Activated naive CD8-positive, alpha-beta T cell (primary cell): ENCODE results near the gene MAML3.

Source experiments
- H3K27ac Mint-ChIP-seq: one replicate; pipeline ENCODE4 v1.8.0; 2021; ENCODE audit warnings: mixed read lengths
- H3K27me3 Mint-ChIP-seq: one replicate; pipeline ENCODE4 v1.8.0; 2021; ENCODE audit warnings: mixed read lengths
- H3K36me3 Mint-ChIP-seq: one replicate; pipeline ENCODE4 v1.8.0; 2021; ENCODE audit warnings: mixed read lengths
- H3K4me1 Mint-ChIP-seq: one replicate; pipeline ENCODE4 v1.8.0; 2021; ENCODE audit warnings: low read depth, mixed read lengths
- H3K4me3 Mint-ChIP-seq: one replicate; pipeline ENCODE4 v1.8.0; 2021; ENCODE audit warnings: mild to moderate bottlenecking, mixed read lengths
- H3K9me3 Mint-ChIP-seq: one replicate; pipeline ENCODE4 v1.8.0; 2021; ENCODE audit warnings: low read depth, mixed read lengths

The MAML3 gene

GRCh38 chr4:139840773-139841172 is 313.2 kb downstream of the MAML3 start:
- no peaks in the 10 kb centered on the region for H3K27me3 Mint-ChIP-seq
- H3K27ac Mint-ChIP-seq, result no peak overlapping the region
- no peaks in the 10 kb centered on the region for H3K4me1 Mint-ChIP-seq
- no peaks in the 10 kb centered on the region for H3K9me3 Mint-ChIP-seq
- H3K4me3 Mint-ChIP-seq, result no peak overlapping the region
- peaks cover 2% of the 10 kb centered on the region for H3K36me3 Mint-ChIP-seq

GRCh38 chr4:139839403-139840031 is 314.5 kb downstream of the MAML3 start:
- Mint-ChIP-seq H3K9me3 (no peaks in the 10 kb centered on the region), H3K4me1 (no peaks in the 10 kb centered on the region), H3K36me3 (peaks cover 2% of the 10 kb centered on the region), H3K4me3 (no peak overlapping the region), H3K27ac (no peak overlapping the region), H3K27me3 (no peaks in the 10 kb centered on the region)

- Mint-ChIP-seq H3K36me3 (peaks cover 2% of the 10 kb centered on the region), H3K4me3 (no peak overlapping the region), H3K27ac (no peak overlapping the region), H3K27me3 (no peaks in the 10 kb centered on the region), H3K9me3 (no peaks in the 10 kb centered on the region), H3K4me1 (no peaks in the 10 kb centered on the region)
Observed at GRCh38 chr4:139838811-139839210, 315.2 kb downstream of the MAML3 start.

GRCh38 chr4:139834981-139835391 is 319.0 kb downstream of the MAML3 start:
- Mint-ChIP-seq H3K27ac (no peak overlapping the region), H3K27me3 (no peaks in the 10 kb centered on the region), H3K4me1 (no peaks in the 10 kb centered on the region), H3K36me3 (peaks cover 5% of the 10 kb centered on the region), H3K4me3 (no peak overlapping the region), H3K9me3 (no peaks in the 10 kb centered on the region)

GRCh38 chr4:139834226-139834662 is 319.7 kb downstream of the MAML3 start:
- Mint-ChIP-seq H3K9me3 (no peaks in the 10 kb centered on the region), H3K27ac (no peak overlapping the region), H3K4me3 (no peak overlapping the region), H3K36me3 (peaks cover 5% of the 10 kb centered on the region), H3K4me1 (no peaks in the 10 kb centered on the region), H3K27me3 (no peaks in the 10 kb centered on the region)

GRCh38 chr4:139833151-139833910 is 320.7 kb downstream of the MAML3 start:
- Mint-ChIP-seq H3K4me3 (no peak overlapping the region), H3K27me3 (no peaks in the 10 kb centered on the region), H3K36me3 (peaks cover 5% of the 10 kb centered on the region), H3K4me1 (no peaks in the 10 kb centered on the region), H3K27ac (no peak overlapping the region), H3K9me3 (no peaks in the 10 kb centered on the region)

GRCh38 chr4:139828966-139829664 is 324.9 kb downstream of the MAML3 start:
- no peak overlapping the region for H3K27ac Mint-ChIP-seq
- H3K27me3 Mint-ChIP-seq, result no peaks in the 10 kb centered on the region
- H3K4me1 Mint-ChIP-seq, result no peaks in the 10 kb centered on the region
- peaks cover 5% of the 10 kb centered on the region for H3K36me3 Mint-ChIP-seq
- no peak overlapping the region for H3K4me3 Mint-ChIP-seq
- no peaks in the 10 kb centered on the region for H3K9me3 Mint-ChIP-seq

- Mint-ChIP-seq H3K27me3 (no peaks in the 10 kb centered on the region), H3K4me3 (no peak overlapping the region), H3K4me1 (no peaks in the 10 kb centered on the region), H3K9me3 (no peaks in the 10 kb centered on the region), H3K27ac (no peak overlapping the region), H3K36me3 (peaks cover 3% of the 10 kb centered on the region)
Observed at GRCh38 chr4:139826426-139826825, 327.6 kb downstream of the MAML3 start.

GRCh38 chr4:139825523-139826014 is 328.4 kb downstream of the MAML3 start:
- Mint-ChIP-seq H3K9me3 (no peaks in the 10 kb centered on the region), H3K27ac (no peak overlapping the region), H3K27me3 (no peaks in the 10 kb centered on the region), H3K4me3 (no peak overlapping the region), H3K36me3 (peaks cover 2% of the 10 kb centered on the region), H3K4me1 (no peaks in the 10 kb centered on the region)

GRCh38 chr4:139824882-139825522 is 329.0 kb downstream of the MAML3 start:
- Mint-ChIP-seq H3K27me3 (no peaks in the 10 kb centered on the region), H3K36me3 (peaks cover 2% of the 10 kb centered on the region)

GRCh38 chr4:139823746-139824145 is 330.2 kb downstream of the MAML3 start:
- Mint-ChIP-seq H3K27me3 (no peaks in the 10 kb centered on the region), H3K27ac (no peak overlapping the region), H3K9me3 (no peaks in the 10 kb centered on the region), H3K4me1 (no peaks in the 10 kb centered on the region), H3K36me3 (peaks cover 2% of the 10 kb centered on the region), H3K4me3 (no peak overlapping the region)

More at GRCh38 chr4:139824882-139825522, 329.0 kb downstream of the MAML3 start:
- no peak overlapping the region for H3K27ac Mint-ChIP-seq
- no peaks in the 10 kb centered on the region for H3K4me1 Mint-ChIP-seq
- no peaks in the 10 kb centered on the region for H3K9me3 Mint-ChIP-seq
- no peak overlapping the region for H3K4me3 Mint-ChIP-seq

GRCh38 chr4:139823345-139823744 is 330.6 kb downstream of the MAML3 start:
- H3K27ac Mint-ChIP-seq, result no peak overlapping the region
- no peak overlapping the region for H3K4me3 Mint-ChIP-seq
- H3K9me3 Mint-ChIP-seq, result no peaks in the 10 kb centered on the region
- H3K27me3 Mint-ChIP-seq, result no peaks in the 10 kb centered on the region
- H3K36me3 Mint-ChIP-seq, result peaks cover 2% of the 10 kb centered on the region
- no peaks in the 10 kb centered on the region for H3K4me1 Mint-ChIP-seq

GRCh38 chr4:139822391-139822790 is 331.6 kb downstream of the MAML3 start:
- peaks cover 2% of the 10 kb centered on the region for H3K36me3 Mint-ChIP-seq
- H3K27ac Mint-ChIP-seq, result no peak overlapping the region
- no peaks in the 10 kb centered on the region for H3K4me1 Mint-ChIP-seq
- no peak overlapping the region for H3K4me3 Mint-ChIP-seq
- no peaks in the 10 kb centered on the region for H3K27me3 Mint-ChIP-seq
- H3K9me3 Mint-ChIP-seq, result no peaks in the 10 kb centered on the region

- H3K27me3 Mint-ChIP-seq, result no peaks in the 10 kb centered on the region
- peaks cover 2% of the 10 kb centered on the region for H3K36me3 Mint-ChIP-seq
Observed at GRCh38 chr4:139819082-139819481, 334.9 kb downstream of the MAML3 start.

More at GRCh38 chr4:139819082-139819481, 334.9 kb downstream of the MAML3 start:
- no peak overlapping the region for H3K27ac Mint-ChIP-seq
- no peaks in the 10 kb centered on the region for H3K9me3 Mint-ChIP-seq
- no peak overlapping the region for H3K4me3 Mint-ChIP-seq
- H3K4me1 Mint-ChIP-seq, result no peaks in the 10 kb centered on the region
